ENCODE results near the gene GLT6D1. TPM values are rescaled to one million over a fixed set of nuclear protein-coding genes. Genes with fewer than 3 reads are reported as not detected.

The GLT6D1 gene
- total RNA-seq, 2 experiments from 2014 or later = not detected

DNA sequence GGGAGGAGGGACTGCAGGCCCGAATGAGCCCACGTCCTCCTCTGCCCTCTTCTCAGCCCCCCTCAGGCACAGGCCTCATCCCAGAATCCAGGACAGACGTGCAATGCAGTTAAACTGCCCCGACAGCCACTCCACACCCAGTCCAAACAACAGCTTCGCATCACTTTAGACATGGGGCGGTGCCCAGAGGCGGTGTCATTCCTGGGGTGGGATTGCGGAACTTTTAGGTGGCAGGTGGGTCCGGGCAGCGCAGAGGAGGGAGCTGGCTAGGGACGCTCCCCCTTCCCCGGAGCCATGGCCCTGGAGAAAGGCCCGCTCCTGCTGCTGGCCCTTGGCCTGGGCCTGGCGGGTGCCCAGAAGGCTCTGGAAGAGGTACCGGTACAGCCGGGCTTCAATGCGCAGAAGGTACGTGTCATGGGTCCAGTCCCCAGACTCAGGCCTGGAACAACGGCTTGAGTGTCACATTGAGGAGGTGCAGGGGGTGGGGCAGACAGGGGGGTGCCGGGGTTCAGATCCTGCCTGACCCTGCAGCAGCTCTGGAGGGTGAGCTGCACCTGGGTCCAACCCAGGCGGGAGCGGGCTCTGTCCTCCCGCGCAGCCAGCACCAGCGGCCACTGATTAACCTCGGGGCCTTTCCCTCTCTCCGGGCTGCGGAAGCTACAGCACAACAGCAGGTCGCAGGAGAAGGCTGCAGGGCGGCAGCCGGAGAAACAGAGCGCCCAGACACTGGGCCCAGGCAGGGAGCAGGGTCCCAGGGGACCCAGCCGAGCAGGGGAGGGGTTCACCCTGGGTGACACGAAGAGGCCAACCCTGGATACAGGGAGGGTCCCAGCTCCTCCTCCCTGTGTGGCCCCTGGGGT lies 25.2 kb downstream of the GLT6D1 start:
- no peak overlapping the region for H2AFZ ChIP-seq (ENCODE audit: low read length)
- TF ChIP-seq, protein P1, sequence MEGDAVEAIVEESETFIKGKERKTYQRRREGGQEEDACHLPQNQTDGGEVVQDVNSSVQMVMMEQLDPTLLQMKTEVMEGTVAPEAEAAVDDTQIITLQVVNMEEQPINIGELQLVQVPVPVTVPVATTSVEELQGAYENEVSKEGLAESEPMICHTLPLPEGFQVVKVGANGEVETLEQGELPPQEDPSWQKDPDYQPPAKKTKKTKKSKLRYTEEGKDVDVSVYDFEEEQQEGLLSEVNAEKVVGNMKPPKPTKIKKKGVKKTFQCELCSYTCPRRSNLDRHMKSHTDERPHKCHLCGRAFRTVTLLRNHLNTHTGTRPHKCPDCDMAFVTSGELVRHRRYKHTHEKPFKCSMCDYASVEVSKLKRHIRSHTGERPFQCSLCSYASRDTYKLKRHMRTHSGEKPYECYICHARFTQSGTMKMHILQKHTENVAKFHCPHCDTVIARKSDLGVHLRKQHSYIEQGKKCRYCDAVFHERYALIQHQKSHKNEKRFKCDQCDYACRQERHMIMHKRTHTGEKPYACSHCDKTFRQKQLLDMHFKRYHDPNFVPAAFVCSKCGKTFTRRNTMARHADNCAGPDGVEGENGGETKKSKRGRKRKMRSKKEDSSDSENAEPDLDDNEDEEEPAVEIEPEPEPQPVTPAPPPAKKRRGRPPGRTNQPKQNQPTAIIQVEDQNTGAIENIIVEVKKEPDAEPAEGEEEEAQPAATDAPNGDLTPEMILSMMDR (conservative IDR thresholded peaks at IDR 0.05; ENCODE audit: low read length) = no peak
- TF ChIP-seq EZH2phosphoT487 (IDR thresholded peaks at IDR 0.05; ENCODE audit: borderline replicate concordance, low read depth, low read length) = no peak
- no TSS peak for BruUV-seq (replicated peaks)
- no peaks in the 10 kb centered on the region for H3K9me3 ChIP-seq (ENCODE audit: low read length)
- ChIA-PET POLR2A (no interaction called here), CTCF (ENCODE audit: unreplicated experiment) (no interaction called here)
- H3K4me3 ChIP-seq (ENCODE audit: low read depth, low read length, poor library complexity, severe bottlenecking) = no peak overlapping the region
- no peaks in the 10 kb centered on the region for H3K79me2 ChIP-seq (ENCODE audit: insufficient read depth, low read depth, low read length)
- DNase-seq (ENCODE audit: low spot score) = no peak
- no peak overlapping the region for H3K4me2 ChIP-seq (ENCODE audit: low read length)
- H3K4me1 ChIP-seq (ENCODE audit: insufficient read depth, low read length, poor library complexity, severe bottlenecking) = no peaks in the 10 kb centered on the region
- H3K36me3 ChIP-seq (ENCODE audit: insufficient read depth, low read length) = no peaks in the 10 kb centered on the region
- no peaks in the 10 kb centered on the region for H4K20me1 ChIP-seq (ENCODE audit: insufficient read depth, low read length)
- intact Hi-C loops (cut with micrococcal nuclease; ENCODE audit: unreplicated experiment) = no loop called here
- H3K27ac ChIP-seq (ENCODE audit: low read depth, low read length, poor library complexity, severe bottlenecking) = no peak overlapping the region
- no peaks in the 10 kb centered on the region for H3K9me2 ChIP-seq (ENCODE audit: insufficient read depth, low read length)

DNA sequence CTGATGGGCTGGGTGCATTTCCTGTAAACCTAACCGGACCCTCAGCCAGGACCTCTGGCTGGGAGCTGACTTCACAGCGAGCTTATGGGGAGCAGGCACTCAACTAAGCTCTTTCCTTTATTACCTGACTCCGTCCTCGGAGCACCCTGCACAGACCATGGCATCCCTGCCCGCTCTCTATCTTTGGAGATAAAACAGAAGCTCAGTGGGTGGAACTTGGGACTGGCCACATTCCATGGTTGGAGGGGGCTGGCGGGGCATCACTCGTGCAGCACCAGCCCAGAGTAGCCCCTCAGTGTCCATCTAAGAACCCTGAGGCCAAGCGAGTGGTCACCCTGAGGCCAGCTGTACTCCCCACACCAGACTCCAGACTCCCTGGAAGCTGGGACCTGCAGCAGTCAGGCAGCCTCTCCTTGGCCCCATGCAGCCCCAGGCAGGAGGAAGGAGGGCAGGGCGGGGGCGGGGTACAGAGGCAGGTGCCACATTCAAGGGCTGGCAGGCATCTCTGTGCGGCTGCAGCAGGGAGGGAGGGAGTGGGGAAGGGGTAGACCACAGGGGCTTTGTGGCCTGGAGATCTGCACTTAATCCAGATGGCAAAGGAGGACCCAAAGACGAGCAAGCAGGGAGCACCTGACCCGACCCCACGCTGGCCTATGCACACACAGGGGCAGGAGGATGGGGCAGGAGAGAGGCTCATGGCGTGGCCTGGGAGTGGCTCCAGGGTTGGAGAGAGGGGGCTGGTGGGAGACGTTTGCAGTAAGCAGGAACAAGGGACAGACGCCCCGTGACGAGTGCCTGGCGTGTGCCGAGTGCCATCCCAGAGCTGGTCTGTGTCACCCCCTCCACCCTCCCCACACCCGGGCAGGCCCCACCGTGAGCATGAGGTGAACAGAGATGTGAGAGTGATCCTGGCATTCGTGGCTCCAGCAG lies 26.1 kb downstream of the GLT6D1 start:
- POLR2A ChIA-PET = no interaction called here
- H3K9me3 ChIP-seq (ENCODE audit: low read length) = no peaks in the 10 kb centered on the region
- intact Hi-C loops (cut with micrococcal nuclease; ENCODE audit: unreplicated experiment) = no loop called here
- no TSS peak for BruUV-seq (replicated peaks)
- TF ChIP-seq EZH2phosphoT487 (IDR thresholded peaks at IDR 0.05; ENCODE audit: borderline replicate concordance, low read depth, low read length) = no peak
- TF ChIP-seq, protein P1 (conservative IDR thresholded peaks at IDR 0.05; ENCODE audit: low read length) = no peak
- H4K20me1 ChIP-seq (ENCODE audit: insufficient read depth, low read length) = no peaks in the 10 kb centered on the region
- H3K36me3 ChIP-seq (ENCODE audit: insufficient read depth, low read length) = no peaks in the 10 kb centered on the region
- H3K4me1 ChIP-seq (ENCODE audit: insufficient read depth, low read length, poor library complexity, severe bottlenecking) = no peaks in the 10 kb centered on the region
- CTCF ChIA-PET (ENCODE audit: unreplicated experiment) = no interaction called here
- no peak for DNase-seq (ENCODE audit: low spot score)
- no peak overlapping the region for H3K4me3 ChIP-seq (ENCODE audit: low read depth, low read length, poor library complexity, severe bottlenecking)
- H2AFZ ChIP-seq (ENCODE audit: low read length) = no peak overlapping the region
- no peak overlapping the region for H3K4me2 ChIP-seq (ENCODE audit: low read length)
- H3K27ac ChIP-seq (ENCODE audit: low read depth, low read length, poor library complexity, severe bottlenecking) = no peak overlapping the region
- no peaks in the 10 kb centered on the region for H3K9me2 ChIP-seq (ENCODE audit: insufficient read depth, low read length)
- H3K79me2 ChIP-seq (ENCODE audit: insufficient read depth, low read depth, low read length) = no peaks in the 10 kb centered on the region

Measured in OCI-LY7 (cell line).